AG04449 (cell line): ENCODE measurements around the gene DHCR24.

ENCODE experiments used
- CTCF ChIA-PET: fragments of 350-600 bp; formaldehyde crosslinking; extraction: SDS; loops from one replicate; lab custom pipeline; 2021; ENCODE audit warnings: antibody characterized with exemption; lab: Yijun Ruan, JAX
- POLR2A ChIA-PET: fragments of 400-600, 350-600 bp; formaldehyde crosslinking; extraction: SDS; loops from one replicate; lab custom pipeline; 2020; ENCODE audit warnings: antibody characterized with exemption, inconsistent platforms; lab: Yijun Ruan, JAX
- DNase-seq: peaks from one replicate; pipeline ENCODE4 v3.0.0-alpha.2; 2010; ENCODE audit warnings: low read depth, low spot score
- H3K4me3 ChIP-seq: 2 replicates; pipeline ENCODE4 v1.5.1; 2011; ENCODE audit warnings: low read depth, mild to moderate bottlenecking, control low read depth, low read length
- CTCF ChIP-seq: IDR thresholded peaks from one replicate; pipeline ENCODE4 v1.5.1; 2011; ENCODE audit warnings: mild to moderate bottlenecking, moderate library complexity, low read length, control low read depth, inconsistent platforms; ENCODE audit not compliant: insufficient read depth; ENCODE audit errors: missing control alignments

Gene DHCR24

GRCh38 chr1:54842206-54842915 is 44.6 kb downstream of the DHCR24 start:
- DNase-seq = no peak
- CTCF ChIA-PET = no interaction called here
- H3K4me3 ChIP-seq = no peak overlapping the region
- no peak for TF ChIP-seq CTCF
- POLR2A ChIA-PET = no interaction called here

DNA sequence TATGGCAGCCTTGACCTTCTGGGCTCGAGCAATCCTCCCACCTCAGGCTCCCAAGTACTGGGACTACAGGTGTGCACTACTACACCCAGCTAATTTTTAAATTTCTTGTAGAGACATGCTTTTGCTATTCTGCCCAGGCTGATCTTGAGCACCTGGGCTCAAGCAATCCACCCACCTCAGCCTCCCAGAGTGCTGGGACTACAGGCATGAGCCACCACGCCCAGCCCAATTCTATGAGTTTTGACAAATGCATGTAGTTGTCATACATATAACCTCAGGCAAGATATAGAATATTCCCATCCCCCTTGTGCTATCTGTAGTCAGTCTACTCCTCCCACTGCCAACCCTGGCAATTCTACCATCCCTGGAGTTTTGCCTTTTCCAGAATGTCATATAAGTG is 47.2 kb downstream of the DHCR24 start:
- CTCF ChIA-PET = interaction anchor here (1.4 kb wide), 1 partner anchor 8 kb away, joined by 3 read pairs; no protein-coding TSS in a partner anchor
- no peak for TF ChIP-seq CTCF
- H3K4me3 ChIP-seq = no peak overlapping the region
- POLR2A ChIA-PET = no interaction called here
- DNase-seq = no peak

- DNase-seq = no peak
- no peak for TF ChIP-seq CTCF
- H3K4me3 ChIP-seq = no peak overlapping the region
- CTCF ChIA-PET = interaction anchor here (0.9 to 1.4 kb wide), 2 partner anchors 9 kb away, joined by 3 read pairs; no protein-coding TSS in a partner anchor
- POLR2A ChIA-PET = no interaction called here
Observed at GRCh38 chr1:54838565-54839180, 48.3 kb downstream of the DHCR24 start.

GRCh38 chr1:54837002-54837853 is 49.8 kb downstream of the DHCR24 start:
- POLR2A ChIA-PET = no interaction called here
- no peak for DNase-seq
- CTCF ChIA-PET = no interaction called here
- TF ChIP-seq CTCF = no peak
- no peak overlapping the region for H3K4me3 ChIP-seq

DNA sequence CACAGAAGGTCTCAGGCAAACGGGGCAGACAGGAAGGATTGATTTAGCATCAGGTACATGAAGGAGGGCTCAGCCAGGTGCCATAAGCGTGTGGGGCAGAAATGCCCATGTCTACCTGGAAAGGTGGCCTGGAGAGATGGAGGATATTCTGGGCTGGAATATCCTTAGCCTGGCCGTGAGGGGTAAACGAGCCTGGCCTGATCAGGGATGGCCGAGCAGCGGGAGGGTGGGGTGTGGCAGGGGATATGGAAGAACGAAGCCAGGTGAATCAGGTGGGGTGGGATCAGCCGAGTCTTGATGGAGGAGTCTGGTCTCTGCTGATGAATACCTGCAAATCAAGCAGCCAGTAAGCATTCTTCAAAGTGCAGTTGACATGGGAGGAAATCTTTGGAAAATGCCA is 50.4 kb downstream of the DHCR24 start:
- POLR2A ChIA-PET = no interaction called here
- H3K4me3 ChIP-seq = no peak overlapping the region
- no peak for TF ChIP-seq CTCF
- no peak for DNase-seq
- CTCF ChIA-PET = no interaction called here

DNA sequence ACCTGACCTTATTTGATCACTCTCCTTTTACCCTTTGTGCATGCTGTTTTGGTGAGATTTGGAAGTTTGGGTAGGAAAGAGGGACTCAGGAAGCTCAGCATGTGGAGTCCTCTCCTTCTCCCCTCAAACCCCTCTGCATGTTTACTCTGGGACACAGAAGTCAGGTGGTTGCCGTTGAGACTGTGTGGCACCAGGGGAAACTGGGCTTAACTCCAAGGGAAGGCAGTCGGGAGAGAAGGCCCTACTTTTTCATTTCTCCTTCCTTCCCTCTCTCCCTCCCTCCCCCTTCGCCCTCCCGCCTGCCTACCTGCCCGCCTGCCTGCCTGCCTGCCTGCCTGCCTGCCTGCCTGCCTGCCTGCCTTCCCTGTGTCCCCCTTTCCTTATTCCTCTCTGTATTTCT is 51.0 kb downstream of the DHCR24 start:
- ChIA-PET POLR2A (no interaction called here), CTCF (no interaction called here)
- no peak for TF ChIP-seq CTCF
- H3K4me3 ChIP-seq = no peak overlapping the region
- no peak for DNase-seq
